ENCODE measurements around the gene LDOC1. TPM values are rescaled to one million over a fixed set of nuclear protein-coding genes. Genes with fewer than 3 reads are reported as not detected.

LDOC1 gene
- polyA plus RNA-seq, 3 donors, result not detected

- H3K27me3 Mint-ChIP-seq (ENCODE audit: low read depth in 3 of 3), result peaks cover 1 to 2% (median 2%) of the 10 kb centered on the region in 3 donors
- Histone ChIP-seq H3K36me3 (replicated peaks in 1 of 2; ENCODE audit: control insufficient read depth in 1 of 2, insufficient read depth in 2 of 2, low read length in 2 of 2) (no peaks in the 10 kb centered on the region), H3K9me3 (replicated peaks in 1 of 2; ENCODE audit: control insufficient read depth in 1 of 2, insufficient read depth in 1 of 2, low read length in 2 of 2) (no peaks in the 10 kb centered on the region), H3K79me2 (ENCODE audit: insufficient read depth, low read length) (no peaks in the 10 kb centered on the region), H3K4me1 (ENCODE audit: control insufficient read depth in 1 of 2, insufficient read depth in 2 of 2, low read length in 2 of 2) (no peaks in the 10 kb centered on the region), H3K4me2 (replicated peaks; ENCODE audit: extremely low read depth, low read length, poor library complexity, severe bottlenecking) (no peak overlapping the region), H3K9ac (ENCODE audit: insufficient read depth, low read length, poor library complexity, severe bottlenecking) (no peak overlapping the region), H2AFZ (ENCODE audit: insufficient read depth, low read depth, low read length, poor library complexity, severe bottlenecking) (no peak overlapping the region), H3K4me3 (replicated peaks in 1 of 3; ENCODE audit: low read depth in 2 of 3, low read length in 3 of 3) (no peak overlapping the region), H4K20me1 (ENCODE audit: insufficient read depth, low read length) (no peaks in the 10 kb centered on the region), H3K27me3 (ENCODE audit: control insufficient read depth in 2 of 2, insufficient read depth in 2 of 2, low read length in 2 of 2) (no peaks in the 10 kb centered on the region), H3K27ac (ENCODE audit: low read depth in 1 of 2, low read length in 2 of 2) (no peak overlapping the region)
- TF ChIP-seq CTCF (IDR thresholded peaks at IDR 0.05), result no peak
- WGBS (ENCODE audit: insufficient coverage), result no CpG with 5 or more reads among the region's 3 CpGs
- no peak overlapping the region for H3K27ac Mint-ChIP-seq
- H3K9me3 Mint-ChIP-seq, result peaks cover 0 to 8% (median 2%) of the 10 kb centered on the region in 7 donors
- H3K4me1 Mint-ChIP-seq, result no peaks in the 10 kb centered on the region
- no peaks in the 10 kb centered on the region for H3K36me3 Mint-ChIP-seq
- no peak for DNase-seq
- intact Hi-C loops (cut with micrococcal nuclease), result no loop called here
- no peak overlapping the region for H3K4me3 Mint-ChIP-seq
Observed at GRCh38 chrX:141142946-141143345, 34.0 kb downstream of the LDOC1 start.

GRCh38 chrX:141133272-141133671 lies 43.7 kb downstream of the LDOC1 start:
- no peak overlapping the region for H3K27ac Mint-ChIP-seq
- no peak overlapping the region for H3K4me3 Mint-ChIP-seq
- H3K9me3 Mint-ChIP-seq, result peaks cover 0 to 10% (median 2%) of the 10 kb centered on the region in 7 donors
- H3K4me3 ChIP-seq (replicated peaks in 1 of 3; ENCODE audit: low read depth in 2 of 3, low read length in 3 of 3), result no peak overlapping the region
- no peaks in the 10 kb centered on the region for H3K27me3 ChIP-seq (ENCODE audit: control insufficient read depth in 2 of 2, insufficient read depth in 2 of 2, low read length in 2 of 2)
- 100% methylated on average over 1 of the region's 8 CpGs for WGBS (ENCODE audit: insufficient coverage)
- H3K4me1 ChIP-seq (ENCODE audit: control insufficient read depth in 1 of 2, insufficient read depth in 2 of 2, low read length in 2 of 2), result no peaks in the 10 kb centered on the region
- no peak overlapping the region for H2AFZ ChIP-seq (ENCODE audit: insufficient read depth, low read depth, low read length, poor library complexity, severe bottlenecking)
- H3K4me2 ChIP-seq (replicated peaks; ENCODE audit: extremely low read depth, low read length, poor library complexity, severe bottlenecking), result no peak overlapping the region
- H3K36me3 ChIP-seq (replicated peaks in 1 of 2; ENCODE audit: control insufficient read depth in 1 of 2, insufficient read depth in 2 of 2, low read length in 2 of 2), result no peaks in the 10 kb centered on the region
- no peaks in the 10 kb centered on the region for H3K27me3 Mint-ChIP-seq (ENCODE audit: low read depth in 3 of 3)
- H3K27ac ChIP-seq (ENCODE audit: low read depth in 1 of 2, low read length in 2 of 2), result no peak overlapping the region
- DNase-seq, result no peak
- no peaks in the 10 kb centered on the region for H3K9me3 ChIP-seq (replicated peaks in 1 of 2; ENCODE audit: control insufficient read depth in 1 of 2, insufficient read depth in 1 of 2, low read length in 2 of 2)
- no peaks in the 10 kb centered on the region for H3K79me2 ChIP-seq (ENCODE audit: insufficient read depth, low read length)
- TF ChIP-seq CTCF (IDR thresholded peaks at IDR 0.05), result no peak
- H4K20me1 ChIP-seq (ENCODE audit: insufficient read depth, low read length), result no peaks in the 10 kb centered on the region
- H3K9ac ChIP-seq (ENCODE audit: insufficient read depth, low read length, poor library complexity, severe bottlenecking), result no peak overlapping the region
- no peaks in the 10 kb centered on the region for H3K4me1 Mint-ChIP-seq
- intact Hi-C loops (cut with micrococcal nuclease), result no loop called here
- no peaks in the 10 kb centered on the region for H3K36me3 Mint-ChIP-seq

All from CD14-positive monocyte (primary cell).